GM18505 (cell line): Measurements from ENCODE around the gene IKZF4.
"Not testable (repeated sequence)": the region's sequence is repeated elsewhere in the genome, so short reads cannot be mapped to it uniquely, and the experiment has no call there.

Experiments used
- ATAC-seq: cut with Tn5 transposase; IDR thresholded peaks from one replicate; pipeline ENCODE4 v1.9.1; 2021; ENCODE audit not compliant: unreplicated experiment
- POLR2A ChIP-seq: IDR thresholded peaks from 4 replicates; pipeline ENCODE4 v1.6.1; 2011; ENCODE audit warnings: borderline replicate concordance; ENCODE audit not compliant: insufficient read depth, insufficient read length; ENCODE audit errors: extremely low read depth

IKZF4 gene

DNA sequence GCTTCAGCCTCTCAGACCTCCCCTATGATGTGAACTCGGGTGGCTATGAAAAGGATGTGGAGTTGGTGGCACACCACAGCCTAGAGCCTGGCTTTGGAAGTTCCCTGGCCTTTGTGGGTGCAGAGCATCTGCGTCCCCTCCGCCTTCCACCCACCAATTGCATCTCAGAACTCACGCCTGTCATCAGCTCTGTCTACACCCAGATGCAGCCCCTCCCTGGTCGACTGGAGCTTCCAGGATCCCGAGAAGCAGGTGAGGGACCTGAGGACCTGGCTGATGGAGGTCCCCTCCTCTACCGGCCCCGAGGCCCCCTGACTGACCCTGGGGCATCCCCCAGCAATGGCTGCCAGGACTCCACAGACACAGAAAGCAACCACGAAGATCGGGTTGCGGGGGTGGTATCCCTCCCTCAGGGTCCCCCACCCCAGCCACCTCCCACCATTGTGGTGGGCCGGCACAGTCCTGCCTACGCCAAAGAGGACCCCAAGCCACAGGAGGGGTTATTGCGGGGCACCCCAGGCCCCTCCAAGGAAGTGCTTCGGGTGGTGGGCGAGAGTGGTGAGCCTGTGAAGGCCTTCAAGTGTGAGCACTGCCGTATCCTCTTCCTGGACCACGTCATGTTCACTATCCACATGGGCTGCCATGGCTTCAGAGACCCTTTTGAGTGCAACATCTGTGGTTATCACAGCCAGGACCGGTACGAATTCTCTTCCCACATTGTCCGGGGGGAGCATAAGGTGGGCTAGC lies 13.9 kb downstream of the IKZF4 start:
- TF ChIP-seq POLR2A: no peak
- ATAC-seq: no peak

DNA sequence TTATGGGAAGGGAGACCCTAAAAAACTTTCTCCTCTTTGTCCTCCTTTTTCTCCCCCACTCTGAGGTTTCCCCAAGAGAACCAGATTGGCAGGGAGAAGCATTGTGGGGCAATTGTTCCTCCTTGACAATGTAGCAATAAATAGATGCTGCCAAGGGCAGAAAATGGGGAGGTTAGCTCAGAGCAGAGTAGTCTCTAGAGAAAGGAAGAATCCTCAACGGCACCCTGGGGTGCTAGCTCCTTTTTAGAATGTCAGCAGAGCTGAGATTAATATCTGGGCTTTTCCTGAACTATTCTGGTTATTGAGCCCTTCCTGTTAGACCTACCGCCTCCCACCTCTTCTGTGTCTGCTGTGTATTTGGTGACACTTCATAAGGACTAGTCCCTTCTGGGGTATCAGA lies 16.3 kb downstream of the IKZF4 start:
- TF ChIP-seq POLR2A: no peak
- ATAC-seq: no peak

DNA sequence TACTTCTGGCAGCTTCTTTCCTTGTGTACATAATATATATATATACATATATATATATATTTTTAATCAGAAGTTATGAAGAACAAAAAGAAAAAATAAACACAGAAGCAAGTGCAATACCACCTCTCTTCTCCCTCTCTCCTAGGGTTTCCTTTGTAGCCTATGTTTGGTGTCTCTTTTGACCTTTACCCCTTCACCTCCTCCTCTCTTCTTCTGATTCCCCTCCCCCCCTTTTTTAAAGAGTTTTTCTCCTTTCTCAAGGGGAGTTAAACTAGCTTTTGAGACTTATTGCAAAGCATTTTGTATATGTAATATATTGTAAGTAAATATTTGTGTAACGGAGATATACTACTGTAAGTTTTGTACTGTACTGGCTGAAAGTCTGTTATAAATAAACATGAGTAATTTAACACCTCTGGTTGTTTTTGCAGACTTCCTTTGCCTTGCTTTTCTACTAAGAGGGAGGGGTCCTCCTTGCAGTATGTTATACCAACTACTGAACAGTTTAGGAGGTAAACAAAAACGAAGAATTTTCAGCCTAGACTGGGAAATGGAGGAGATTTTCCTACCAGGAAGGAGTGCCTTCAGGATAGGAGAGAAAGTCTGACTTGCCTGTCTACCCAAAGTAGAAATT lies 17.3 kb downstream of the IKZF4 start:
- TF ChIP-seq POLR2A: no peak
- ATAC-seq: no peak

DNA sequence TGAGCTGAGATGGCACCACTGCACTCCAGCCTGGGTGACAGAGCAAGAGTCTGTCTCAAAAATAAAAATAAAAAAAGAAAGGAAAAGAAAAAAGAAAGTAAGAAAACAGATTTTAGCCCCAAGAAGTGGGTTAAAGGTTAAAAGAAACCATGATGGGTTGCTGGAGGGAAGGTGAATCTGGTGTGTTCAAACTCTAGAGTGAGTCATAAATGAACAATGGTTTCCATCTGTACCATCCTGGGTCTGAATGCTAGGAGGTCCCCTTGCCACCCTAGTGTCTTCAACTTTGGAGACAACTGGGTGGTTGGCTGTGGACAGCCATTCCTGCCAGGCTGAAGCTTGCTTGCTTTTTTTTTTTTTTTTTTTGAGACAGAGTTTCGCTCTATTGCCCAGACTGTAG lies 19.3 kb downstream of the IKZF4 start:
- ATAC-seq: no peak
- TF ChIP-seq POLR2A: no peak

DNA sequence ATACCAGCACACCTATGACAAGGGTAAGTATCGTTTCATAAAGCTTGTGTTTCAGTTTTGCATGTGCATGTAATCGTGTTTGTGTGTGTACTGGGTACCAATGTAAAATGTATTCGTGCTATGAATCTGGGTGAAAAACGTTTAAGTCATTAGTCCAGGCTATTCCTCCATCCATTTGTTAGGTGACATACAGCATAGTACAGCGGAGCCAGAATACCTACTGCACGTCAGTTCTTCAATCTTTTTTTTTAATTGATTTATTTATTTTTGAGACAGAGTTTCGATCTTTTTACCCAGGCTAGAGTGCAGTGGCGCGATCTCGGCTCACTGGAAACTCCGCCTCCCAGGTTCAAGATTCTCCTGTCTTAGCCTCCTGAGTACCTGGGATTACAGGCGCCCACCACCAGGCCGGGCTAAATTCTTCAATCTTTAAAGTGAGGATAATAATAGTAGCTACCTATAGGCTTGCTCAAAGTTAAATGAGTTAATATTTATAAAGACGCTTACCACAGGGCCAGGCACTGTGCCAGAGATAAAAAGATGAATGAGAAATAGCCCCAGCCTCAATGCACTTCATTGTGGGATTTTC lies 20.2 kb downstream of the IKZF4 start:
- no peak for TF ChIP-seq POLR2A
- peak; percentile 10 for ATAC-seq

DNA sequence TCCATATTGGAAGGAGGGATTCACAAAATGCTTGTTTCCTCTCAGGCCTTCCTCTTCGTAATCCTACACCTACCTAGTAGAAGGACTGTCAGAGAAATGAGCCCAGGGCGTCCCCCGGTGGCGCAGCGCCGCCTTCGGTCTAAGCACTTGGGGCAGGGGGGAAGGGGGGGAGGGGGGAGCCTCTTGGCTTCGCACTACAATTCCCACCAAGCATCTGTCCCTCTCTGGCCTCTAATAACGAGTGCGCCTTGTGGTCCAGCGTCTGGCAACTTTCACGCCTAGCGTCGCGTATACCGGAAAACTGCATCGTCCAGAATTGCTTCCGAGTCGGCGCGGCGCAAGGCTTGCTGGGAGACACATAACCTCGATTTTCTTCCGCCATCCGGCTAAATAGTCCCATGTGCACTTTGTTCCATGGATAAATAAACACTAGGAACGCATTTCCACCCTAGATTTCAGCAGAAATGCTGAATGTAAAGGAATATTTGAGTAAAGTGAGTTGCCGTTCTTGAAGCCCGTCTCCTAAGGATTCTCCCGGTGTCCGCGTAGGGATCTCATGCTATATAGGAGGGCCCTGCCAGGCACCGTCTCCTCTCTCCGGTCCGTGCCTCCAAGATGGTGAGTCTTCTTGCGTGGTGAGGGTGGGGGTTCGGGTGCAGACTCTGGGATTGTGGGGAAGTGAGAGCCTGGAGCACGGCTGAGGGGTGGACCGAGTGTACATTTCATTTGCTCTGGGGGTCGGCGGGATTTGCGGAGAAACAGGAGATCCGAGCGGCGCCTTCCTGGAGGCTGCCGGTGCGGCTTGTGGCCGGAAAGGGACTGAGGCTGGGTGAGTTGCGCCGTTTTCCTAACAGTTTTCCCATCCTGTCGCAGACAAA lies 20.9 kb downstream of the IKZF4 start, which contains the start of gene RPS26:
TSS of gene RPS26 (plus strand) at position 367 of the 878 bp plus-strand sequence. CDS start at position 616, 249 bp downstream.
- TF ChIP-seq POLR2A: peak; percentile 99
- ATAC-seq: peak; percentile 87

DNA sequence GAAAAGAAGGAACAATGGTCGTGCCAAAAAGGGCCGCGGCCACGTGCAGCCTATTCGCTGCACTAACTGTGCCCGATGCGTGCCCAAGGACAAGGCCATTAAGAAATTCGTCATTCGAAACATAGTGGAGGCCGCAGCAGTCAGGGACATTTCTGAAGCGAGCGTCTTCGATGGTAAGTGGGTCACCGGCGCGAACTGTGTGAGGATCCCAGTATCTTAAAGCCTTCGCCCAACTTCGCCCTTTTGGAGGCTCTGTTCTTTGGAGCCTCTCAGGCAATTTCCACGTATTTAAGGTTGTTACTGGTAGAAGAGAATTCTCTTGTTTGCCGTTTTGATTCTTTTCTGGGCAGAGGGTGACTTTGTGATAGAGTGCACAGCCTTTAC lies 21.6 kb downstream of the IKZF4 start:
- not testable (repeated sequence) for ATAC-seq

DNA sequence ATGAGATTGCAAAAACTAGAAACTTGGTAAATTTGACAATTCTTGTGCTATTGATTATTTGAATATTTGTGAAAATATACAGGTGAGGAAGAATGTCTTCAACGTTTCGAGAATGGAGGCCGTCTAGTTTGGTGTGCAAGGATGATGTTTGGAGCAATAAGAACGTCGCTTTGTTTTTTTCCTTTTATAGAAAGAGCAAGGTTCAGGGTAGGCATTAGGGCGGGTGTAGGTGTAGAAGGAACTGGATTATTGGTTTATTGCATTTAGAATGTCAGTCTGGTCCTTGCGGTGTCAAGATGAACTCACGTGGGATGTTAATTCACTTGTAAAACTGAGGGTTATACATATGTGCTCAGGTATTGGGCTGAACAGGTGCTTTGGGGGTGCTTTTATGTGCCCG lies 22.0 kb downstream of the IKZF4 start:
- no peak for ATAC-seq
- no peak for TF ChIP-seq POLR2A

DNA sequence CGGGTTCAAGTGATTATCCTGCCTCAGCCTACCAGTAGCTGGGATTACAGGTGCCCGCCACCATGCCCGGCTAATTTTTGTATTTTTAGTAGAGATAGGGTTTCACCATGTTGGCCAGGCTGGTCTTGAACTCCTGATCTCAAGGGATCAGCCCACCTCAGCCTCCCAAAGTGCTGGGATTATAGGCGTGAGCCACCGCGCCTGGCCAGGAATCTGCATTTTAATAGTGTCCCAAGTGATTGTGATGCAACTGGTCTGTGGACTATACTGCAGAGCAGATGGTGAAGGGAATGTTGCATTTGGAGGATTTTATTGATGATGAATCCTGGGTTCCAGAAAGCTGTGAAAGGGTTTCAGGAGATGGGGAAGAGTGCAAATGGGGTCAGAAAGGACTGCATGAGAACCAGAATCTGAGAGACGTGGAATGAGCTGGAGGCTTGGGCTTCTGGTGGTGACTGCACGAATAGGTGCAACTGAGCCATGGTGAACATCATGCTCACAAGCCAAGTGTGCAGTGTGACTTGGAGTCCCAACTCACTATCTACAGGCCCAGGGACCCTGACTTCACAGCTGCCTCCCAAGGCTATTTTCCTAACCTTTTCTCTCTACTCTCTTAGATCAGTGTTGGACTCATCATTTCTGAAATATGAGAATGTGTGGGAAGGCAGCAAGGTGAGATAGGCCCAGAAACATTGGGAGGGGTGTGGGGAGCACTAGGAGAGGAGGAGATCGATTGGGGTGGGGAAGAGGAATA lies 25.4 kb downstream of the IKZF4 start:
- no peak for ATAC-seq
- TF ChIP-seq POLR2A: peak; percentile 32

DNA sequence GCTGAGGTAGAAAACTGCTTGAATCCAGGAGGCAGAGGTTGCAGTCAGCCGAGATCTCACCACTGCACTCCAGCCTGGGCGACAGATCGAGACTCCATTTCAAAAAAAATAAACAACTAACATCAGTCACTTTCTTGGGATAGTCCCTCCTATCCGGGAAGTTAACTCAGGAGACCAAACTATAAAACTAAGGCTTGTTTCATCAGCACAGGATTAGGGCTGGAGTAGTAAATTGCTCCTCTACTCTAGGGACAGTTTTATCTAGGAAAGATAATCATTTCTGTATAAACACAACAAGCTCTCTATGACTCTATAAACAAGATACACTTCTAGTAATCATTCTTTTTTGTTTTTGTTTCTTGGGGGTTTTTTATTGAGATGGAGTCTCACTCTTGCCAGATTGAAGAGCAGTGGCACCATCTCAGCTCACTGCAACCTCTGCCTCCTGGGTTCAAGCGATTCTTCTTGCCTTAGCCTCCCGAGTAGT lies 32.6 kb downstream of the IKZF4 start:
- no peak for ATAC-seq

DNA sequence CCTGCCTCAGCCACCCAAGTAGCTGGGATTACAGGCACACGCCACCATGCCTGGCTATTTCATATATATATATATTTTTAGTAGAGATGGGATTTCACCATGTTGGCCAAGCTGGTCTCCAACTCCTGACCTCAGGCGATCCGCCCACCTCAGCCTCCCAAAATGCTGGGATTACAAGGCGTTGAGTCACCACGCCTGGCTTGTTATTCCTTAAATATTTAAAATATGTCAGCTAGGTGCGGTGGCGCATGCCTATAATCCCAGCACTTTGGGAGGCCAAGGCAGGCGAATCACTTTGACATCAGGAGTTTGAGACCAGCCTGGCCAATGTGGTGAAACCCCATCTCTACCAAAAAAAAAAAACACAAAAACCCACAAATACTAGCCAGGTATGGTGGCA lies 39.1 kb downstream of the IKZF4 start:
- ATAC-seq: not testable (repeated sequence)

More for the DNA sequence above, 32.6 kb downstream of the IKZF4 start:
- no peak for TF ChIP-seq POLR2A

DNA sequence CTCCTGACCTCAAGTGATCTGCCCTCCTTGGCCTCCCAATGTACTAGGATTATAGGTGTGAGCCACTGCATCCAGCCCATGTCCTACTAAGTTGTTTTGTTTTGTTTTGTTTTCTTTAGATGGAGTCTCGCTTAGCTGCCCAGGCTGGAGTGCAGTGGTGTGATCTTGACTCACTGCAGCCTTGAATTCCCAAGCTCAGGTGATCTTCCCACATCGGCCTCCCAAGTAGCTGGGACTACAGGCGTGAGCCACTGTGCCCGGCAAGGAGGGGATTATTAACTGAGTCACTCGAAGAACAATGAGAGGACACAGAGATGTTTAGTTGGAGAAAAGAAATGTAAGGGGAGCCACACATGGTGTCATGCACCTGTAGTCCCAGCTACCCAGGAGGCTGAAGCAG lies 41.1 kb downstream of the IKZF4 start:
- no peak for TF ChIP-seq POLR2A
- no peak for ATAC-seq

DNA sequence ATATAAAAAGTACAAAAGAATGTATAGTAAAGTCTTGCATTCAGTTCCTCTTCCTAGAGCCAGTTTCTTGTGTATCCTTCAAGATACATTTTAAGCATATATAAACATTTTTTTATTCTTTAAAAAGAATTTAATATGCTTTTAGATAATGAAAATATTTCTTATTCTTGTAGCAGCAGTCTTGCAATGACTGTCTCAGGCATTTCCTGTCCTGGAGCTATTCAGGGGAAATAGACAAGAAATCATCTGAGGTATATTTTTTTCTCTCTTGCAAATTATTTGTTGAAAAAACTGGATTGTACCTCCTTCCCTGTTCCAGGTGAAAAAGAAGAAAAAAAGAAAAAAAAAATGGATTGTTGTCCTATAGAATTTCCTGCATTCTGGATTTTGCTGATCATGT lies 42.2 kb downstream of the IKZF4 start:
- no peak for ATAC-seq

DNA sequence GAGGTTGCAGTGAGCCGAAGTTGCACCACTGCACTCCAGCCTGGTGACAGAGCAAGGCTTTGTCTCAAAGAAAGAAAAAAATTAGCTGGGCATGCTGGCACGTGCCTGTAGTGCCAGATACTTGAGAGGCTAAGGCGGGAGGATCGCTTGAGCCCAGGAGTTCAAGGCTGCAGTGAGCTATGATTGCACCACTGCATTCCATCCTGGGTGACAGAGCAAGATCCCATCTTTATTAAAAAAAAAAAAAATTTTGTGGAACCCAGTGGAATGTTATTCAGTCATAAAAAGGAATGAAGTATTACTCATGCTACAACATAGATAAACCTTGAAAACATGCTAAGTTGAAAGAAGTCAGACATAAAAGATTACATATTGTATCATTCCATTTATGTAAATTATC lies 50.8 kb downstream of the IKZF4 start:
- no peak for TF ChIP-seq POLR2A
- no peak for ATAC-seq

More for the DNA sequence above, 42.2 kb downstream of the IKZF4 start:
- no peak for TF ChIP-seq POLR2A
